Measurements from ENCODE around the gene TIGD7. TPM values are rescaled to one million over a fixed set of nuclear protein-coding genes. Genes with fewer than 3 reads are reported as not detected.
A peak's percentile ranks its signal among the peaks of the same experiment; 100 is the strongest.

Gene TIGD7
- 1 to 10 TPM; 4.8 to 6.7 TPM for total RNA-seq

DNA sequence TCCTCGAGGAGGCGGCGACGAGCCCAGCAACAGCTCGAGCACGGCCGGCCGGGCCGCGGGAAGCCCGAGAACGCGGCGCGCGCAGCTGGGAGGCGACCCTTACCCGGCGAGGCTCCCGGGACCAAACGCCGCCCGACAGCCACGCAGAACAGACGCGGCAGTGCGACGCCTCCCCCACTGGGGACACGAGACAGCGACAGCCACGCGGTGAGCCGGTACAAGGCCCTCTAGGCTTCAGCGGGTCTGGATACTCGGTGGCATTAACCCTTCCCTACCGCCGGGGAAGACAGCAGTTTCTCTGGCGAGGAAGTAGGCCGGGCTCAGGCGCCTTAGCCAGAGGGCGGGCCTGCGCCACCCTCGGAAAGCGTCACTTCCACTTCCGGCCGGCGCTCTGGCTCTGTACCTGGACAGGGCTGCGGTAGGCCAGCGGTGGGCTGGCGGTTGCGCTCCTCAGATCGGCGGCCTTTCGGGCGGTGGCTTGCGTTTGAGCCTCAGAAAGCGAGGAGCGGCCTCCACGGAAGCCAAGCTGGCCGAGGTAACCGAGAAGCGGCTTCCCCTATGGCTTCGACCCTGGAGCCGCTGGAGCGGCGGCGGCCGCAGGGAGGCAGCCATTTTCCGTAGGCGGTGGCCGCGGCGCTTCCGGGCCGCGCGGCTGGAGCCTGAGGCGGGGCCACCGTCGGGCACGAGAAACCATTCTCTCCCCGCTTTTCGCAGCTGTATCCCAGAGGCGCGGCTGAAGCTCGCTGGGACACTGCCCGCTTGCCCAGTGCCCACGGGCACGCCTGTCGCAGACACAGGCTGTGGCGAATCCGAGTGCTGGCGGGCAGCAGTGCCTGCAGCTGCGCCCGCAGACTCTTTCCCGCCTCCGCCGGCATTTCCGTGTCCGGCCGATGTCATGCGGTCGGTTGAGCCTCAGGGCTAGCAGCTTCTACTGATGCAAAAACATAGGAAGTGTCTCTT, at the start of gene TIGD7, which contains the start of gene ZNF75A:
TIGD7 (minus strand) TSS at position 322 of the 960 bp plus-strand sequence. CDS start 4,816 bp downstream, outside the sequence.
ZNF75A (plus strand) TSS at position 389 of the 960 bp plus-strand sequence. CDS start 2,932 bp downstream, outside the sequence.
- ATAC-seq (peak; percentile 98), DNase-seq (peak; percentile 90)
- peak within 1 kb of the TSS; percentile 71 for H3K4me3 Mint-ChIP-seq
- H3K9me3 Mint-ChIP-seq (ENCODE audit: low read depth): peaks cover 31% of the 10 kb centered on the region
- peak within 1 kb of the TSS; percentile 90 for H3K27ac Mint-ChIP-seq
- peaks cover 81% of the 10 kb centered on the region for H3K36me3 Mint-ChIP-seq
- CTCF ChIA-PET: interaction anchor here (0.6 to 1.9 kb wide), 11 partner anchors 8 to 196 kb away, joined by 3 to 5 read pairs (median 4); partner anchors contain the start of genes ZNF174, ZNF200 and ZSCAN32
- no peaks in the 10 kb centered on the region for H3K27me3 Mint-ChIP-seq
- peaks cover 19% of the 10 kb centered on the region for H3K4me1 Mint-ChIP-seq

DNA sequence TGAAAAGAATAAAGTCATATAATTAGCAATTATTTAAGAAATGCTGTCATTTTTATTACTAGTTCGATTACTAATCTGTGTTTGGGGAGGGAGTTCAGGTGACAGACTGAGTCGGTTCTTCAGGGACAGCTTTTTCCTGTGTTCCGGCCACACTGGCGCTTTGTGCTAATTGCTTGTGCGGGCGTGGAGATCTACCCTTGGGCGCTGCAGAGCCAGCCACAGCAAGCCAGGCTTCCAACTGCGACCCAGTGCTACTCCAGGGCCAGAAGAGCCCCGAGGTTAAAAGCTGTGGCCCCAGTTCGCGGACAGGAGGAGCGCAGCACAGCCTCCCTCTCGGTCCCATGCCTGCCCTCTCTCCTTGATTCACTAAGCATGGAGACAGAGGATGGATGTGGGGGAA, 43.9 kb upstream of the TIGD7 start:
- Mint-ChIP-seq H3K36me3 (peaks cover 1% of the 10 kb centered on the region), H3K4me3 (no peak overlapping the region), H3K4me1 (peaks cover 2% of the 10 kb centered on the region), H3K27me3 (no peaks in the 10 kb centered on the region), H3K27ac (no peak overlapping the region), H3K9me3 (ENCODE audit: low read depth) (peaks cover 2% of the 10 kb centered on the region)
- ATAC-seq (no peak), DNase-seq (no peak)
- CTCF ChIA-PET: no interaction called here

DNA sequence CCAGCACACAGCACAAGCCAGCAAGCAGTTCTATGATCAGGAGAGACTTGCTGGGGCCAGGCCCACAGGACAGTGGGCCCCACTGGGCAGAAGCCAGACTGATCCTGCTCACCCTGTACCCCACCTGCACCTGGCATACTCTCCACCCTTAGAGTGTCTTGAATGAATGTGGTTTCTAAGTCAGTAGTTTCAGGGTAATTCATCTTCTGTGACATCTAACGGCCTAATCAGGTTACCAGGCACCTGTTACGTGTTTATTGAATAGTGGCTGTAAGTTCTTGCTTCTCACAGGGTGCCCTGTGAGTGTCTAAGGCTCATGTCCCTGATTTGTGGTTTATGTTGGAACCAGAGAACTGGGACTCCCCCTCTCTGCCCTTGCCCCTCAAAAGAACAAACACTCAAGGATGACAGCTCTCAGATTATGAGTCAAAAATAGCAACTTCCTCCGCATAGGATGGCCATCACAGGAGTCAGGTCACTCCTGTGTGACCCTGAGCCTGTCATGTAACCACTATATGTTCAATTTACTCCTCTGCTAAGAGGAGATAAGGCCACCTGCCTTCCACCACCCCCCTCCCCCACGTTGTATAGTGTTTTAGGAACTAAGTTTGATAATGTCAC, 43.4 kb upstream of the TIGD7 start:
- H3K27me3 Mint-ChIP-seq: no peaks in the 10 kb centered on the region
- H3K36me3 Mint-ChIP-seq: peaks cover 1% of the 10 kb centered on the region
- H3K27ac Mint-ChIP-seq: no peak overlapping the region
- CTCF ChIA-PET: no interaction called here
- no peak for ATAC-seq
- no peak overlapping the region for H3K4me3 Mint-ChIP-seq
- DNase-seq: no peak
- H3K4me1 Mint-ChIP-seq: peaks cover 2% of the 10 kb centered on the region
- peaks cover 2% of the 10 kb centered on the region for H3K9me3 Mint-ChIP-seq (ENCODE audit: low read depth)

- Mint-ChIP-seq H3K4me1 (no peaks in the 10 kb centered on the region), H3K27ac (no peak overlapping the region), H3K36me3 (peaks cover 1% of the 10 kb centered on the region), H3K27me3 (no peaks in the 10 kb centered on the region), H3K9me3 (ENCODE audit: low read depth) (peaks cover 2% of the 10 kb centered on the region), H3K4me3 (no peak overlapping the region)
- ATAC-seq: no peak
- CTCF ChIA-PET: no interaction called here
- DNase-seq: no peak
Measured at GRCh38 chr16:3347586-3347985, 42.4 kb upstream of the TIGD7 start.

DNA sequence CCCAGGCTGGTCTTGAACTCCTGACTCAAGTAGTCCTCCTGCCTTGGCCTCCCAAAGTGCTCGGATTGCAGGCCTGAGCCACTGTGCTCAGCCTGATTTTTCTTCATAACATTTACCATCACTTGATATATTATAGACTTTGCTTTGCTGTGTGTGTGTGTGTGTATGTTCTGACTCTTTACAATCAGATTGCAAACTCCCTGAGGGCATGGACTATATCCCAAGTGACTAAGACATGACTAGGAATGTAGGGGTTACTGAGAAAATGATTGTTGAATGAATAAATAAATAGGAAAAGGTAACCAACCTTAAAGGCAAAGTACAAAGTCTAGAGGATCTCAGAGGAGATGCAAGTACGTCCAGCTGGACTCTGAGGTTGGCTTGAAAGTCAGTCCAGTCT, 40.8 kb upstream of the TIGD7 start:
- ATAC-seq: no peak
- Mint-ChIP-seq H3K9me3 (ENCODE audit: low read depth) (peaks cover 4% of the 10 kb centered on the region), H3K4me1 (no peaks in the 10 kb centered on the region), H3K36me3 (peaks cover 1% of the 10 kb centered on the region), H3K27me3 (no peaks in the 10 kb centered on the region), H3K27ac (no peak overlapping the region), H3K4me3 (no peak overlapping the region)
- CTCF ChIA-PET: no interaction called here
- DNase-seq: no peak

DNA sequence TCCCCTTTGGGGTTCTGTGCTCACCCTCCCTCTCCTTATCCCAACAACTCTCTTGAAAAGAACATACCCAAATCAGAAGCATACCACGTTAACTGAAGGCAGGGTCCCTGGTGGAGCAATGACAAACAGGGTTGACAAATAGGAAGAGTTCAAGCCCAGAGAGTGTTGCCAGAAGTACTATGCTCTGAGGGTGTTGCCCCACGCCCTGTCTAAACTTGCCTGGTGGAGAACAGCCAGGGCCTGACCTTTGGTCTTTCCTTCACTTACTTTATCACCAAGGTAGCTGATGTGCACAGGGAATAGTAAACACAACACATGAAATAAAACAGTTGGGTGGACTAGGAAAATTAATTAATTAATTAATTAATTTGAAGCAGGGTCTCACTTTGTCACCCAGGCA, 23.4 kb upstream of the TIGD7 start:
- Mint-ChIP-seq H3K9me3 (ENCODE audit: low read depth) (peaks cover 13% of the 10 kb centered on the region), H3K27me3 (no peaks in the 10 kb centered on the region), H3K4me1 (no peaks in the 10 kb centered on the region), H3K27ac (no peak overlapping the region), H3K4me3 (no peak overlapping the region), H3K36me3 (peaks cover 6% of the 10 kb centered on the region)
- CTCF ChIA-PET: no interaction called here
- ATAC-seq: no peak
- no peak for DNase-seq

- Mint-ChIP-seq H3K27me3 (no peaks in the 10 kb centered on the region), H3K4me3 (no peak overlapping the region), H3K36me3 (peaks cover 4% of the 10 kb centered on the region), H3K9me3 (ENCODE audit: low read depth) (peaks cover 12% of the 10 kb centered on the region), H3K4me1 (no peaks in the 10 kb centered on the region), H3K27ac (no peak overlapping the region)
- no peak for ATAC-seq
- CTCF ChIA-PET: no interaction called here
- no peak for DNase-seq
Measured at GRCh38 chr16:3328104-3328503, 22.9 kb upstream of the TIGD7 start.

DNA sequence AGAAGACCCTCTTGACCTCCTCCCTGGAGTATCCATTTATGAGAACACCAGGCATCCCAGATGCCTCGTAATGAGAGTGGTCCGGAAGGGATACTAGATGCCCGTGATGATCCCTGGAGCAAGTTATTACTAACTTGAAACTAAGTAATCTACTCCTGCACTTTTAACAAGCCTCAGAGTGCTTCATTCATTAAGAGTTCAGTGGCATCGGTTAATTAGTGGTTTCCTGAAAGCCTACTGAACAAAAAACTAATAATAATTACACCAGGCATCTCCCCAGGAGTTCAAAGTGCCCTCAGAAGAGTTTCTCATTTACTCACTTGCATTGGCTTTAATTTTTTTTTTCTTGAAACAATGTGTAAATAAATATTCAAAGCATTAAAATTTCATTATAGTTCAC, 22.3 kb upstream of the TIGD7 start:
- no peaks in the 10 kb centered on the region for H3K4me1 Mint-ChIP-seq
- no peak for DNase-seq
- H3K4me3 Mint-ChIP-seq: no peak overlapping the region
- H3K36me3 Mint-ChIP-seq: peaks cover 3% of the 10 kb centered on the region
- ATAC-seq: no peak
- H3K9me3 Mint-ChIP-seq (ENCODE audit: low read depth): peaks cover 12% of the 10 kb centered on the region
- no peak overlapping the region for H3K27ac Mint-ChIP-seq
- CTCF ChIA-PET: no interaction called here
- no peaks in the 10 kb centered on the region for H3K27me3 Mint-ChIP-seq

DNA sequence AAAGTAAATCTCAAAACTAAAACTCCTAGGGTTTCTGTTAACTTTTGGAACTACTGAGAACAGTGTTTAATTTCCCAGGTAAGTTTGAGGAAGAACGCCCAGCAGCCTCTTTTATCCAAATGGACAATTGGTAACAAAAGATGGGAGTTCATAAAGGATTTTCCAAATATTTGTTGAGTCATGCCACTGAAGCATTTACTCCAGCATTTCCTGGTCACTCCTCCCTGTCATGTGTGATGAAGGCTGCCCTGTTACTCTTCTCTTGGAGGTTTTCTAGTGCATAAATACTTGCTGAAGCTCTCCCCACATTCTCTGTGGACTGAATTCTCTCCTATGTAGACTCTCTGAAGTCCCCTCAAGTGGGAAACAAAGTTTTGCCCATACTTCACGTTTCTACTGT, 16.6 kb upstream of the TIGD7 start:
- Mint-ChIP-seq H3K27me3 (no peaks in the 10 kb centered on the region), H3K4me3 (no peak overlapping the region), H3K4me1 (no peaks in the 10 kb centered on the region), H3K36me3 (peaks cover 37% of the 10 kb centered on the region), H3K27ac (no peak overlapping the region), H3K9me3 (ENCODE audit: low read depth) (peaks cover 42% of the 10 kb centered on the region)
- CTCF ChIA-PET: interaction anchor here (1.2 kb wide), 1 partner anchor 38 kb away, joined by 3 read pairs; no protein-coding TSS in a partner anchor
- no peak for ATAC-seq
- DNase-seq: no peak

DNA sequence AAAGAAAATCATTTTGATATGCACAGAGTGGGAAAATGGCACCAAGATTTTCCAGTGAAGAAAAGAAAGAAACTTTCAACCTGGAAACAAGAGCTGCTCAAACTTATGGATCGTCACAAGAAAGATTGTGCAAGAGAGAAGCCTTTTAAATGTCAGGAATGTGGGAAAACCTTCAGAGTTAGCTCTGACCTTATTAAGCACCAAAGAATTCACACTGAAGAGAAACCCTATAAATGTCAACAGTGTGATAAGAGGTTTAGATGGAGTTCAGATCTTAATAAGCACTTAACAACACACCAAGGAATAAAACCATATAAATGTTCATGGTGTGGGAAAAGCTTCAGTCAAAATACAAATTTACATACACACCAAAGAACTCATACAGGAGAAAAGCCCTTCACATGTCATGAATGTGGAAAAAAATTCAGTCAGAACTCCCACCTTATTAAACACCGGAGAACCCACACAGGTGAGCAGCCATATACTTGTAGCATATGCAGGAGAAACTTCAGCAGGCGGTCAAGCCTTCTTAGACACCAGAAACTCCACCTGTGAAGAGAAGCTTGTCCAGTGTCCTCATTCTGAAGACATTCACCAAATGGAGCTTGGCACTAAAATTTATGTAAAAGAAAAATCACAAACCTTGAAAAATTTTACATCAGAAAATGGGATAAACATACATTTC, 12.2 kb upstream of the TIGD7 start:
- DNase-seq (no peak), ATAC-seq (no peak)
- CTCF ChIA-PET: interaction anchor here (0.7 to 1.5 kb wide), 2 partner anchors 9 to 12 kb away, joined by 3 to 4 read pairs; no protein-coding TSS in a partner anchor
- Mint-ChIP-seq H3K4me1 (no peaks in the 10 kb centered on the region), H3K27me3 (no peaks in the 10 kb centered on the region), H3K4me3 (no peak overlapping the region), H3K9me3 (ENCODE audit: low read depth) (peaks cover 62% of the 10 kb centered on the region), H3K36me3 (peaks cover 79% of the 10 kb centered on the region), H3K27ac (no peak overlapping the region)

DNA sequence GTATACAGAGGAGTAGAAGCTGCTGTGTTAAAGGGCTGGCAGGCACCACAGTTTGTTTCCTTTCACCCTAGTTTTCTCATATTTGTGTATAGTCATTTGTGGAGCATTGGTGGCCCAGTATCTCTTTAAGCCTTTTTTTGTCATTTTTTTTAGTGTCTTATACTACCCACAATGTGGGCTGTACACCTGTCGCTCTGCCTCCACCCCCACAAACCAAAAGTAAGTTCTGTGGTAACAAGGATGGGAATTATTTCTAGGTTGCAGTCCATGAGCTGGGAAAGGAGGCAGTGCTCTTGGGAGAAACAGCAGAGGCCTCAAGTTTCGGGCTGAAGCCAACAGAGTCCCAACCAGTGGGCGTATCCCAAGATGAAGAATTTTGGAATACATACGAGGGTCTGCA, 6.3 kb upstream of the TIGD7 start:
- ATAC-seq: no peak
- Mint-ChIP-seq H3K9me3 (ENCODE audit: low read depth) (peaks cover 45% of the 10 kb centered on the region), H3K27me3 (no peaks in the 10 kb centered on the region), H3K4me3 (no peak overlapping the region), H3K36me3 (peaks cover 97% of the 10 kb centered on the region), H3K4me1 (peaks cover 2% of the 10 kb centered on the region), H3K27ac (no peak overlapping the region)
- DNase-seq: no peak
- CTCF ChIA-PET: no interaction called here

DNA sequence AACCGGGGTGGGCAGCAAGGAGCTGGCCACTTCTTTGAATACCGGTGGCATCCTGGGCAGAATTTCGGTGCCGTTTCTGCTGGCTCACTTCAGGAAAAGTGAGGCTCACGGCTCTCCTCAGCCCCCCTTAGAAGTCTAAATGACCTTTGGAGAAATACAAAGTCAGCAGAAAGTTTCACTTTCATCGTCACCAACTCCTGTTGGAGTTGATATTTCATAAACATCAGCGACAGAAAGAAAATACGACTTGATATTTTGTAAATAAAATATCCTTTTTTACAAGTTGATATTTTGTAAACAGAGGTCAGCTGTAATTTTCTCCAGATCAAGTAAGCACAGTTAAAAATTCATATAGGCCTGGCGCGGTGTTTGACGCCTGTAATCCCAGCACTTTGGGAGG, 848 bp upstream of the TIGD7 start:
- ATAC-seq: no peak
- H3K9me3 Mint-ChIP-seq (ENCODE audit: low read depth): peaks cover 32% of the 10 kb centered on the region
- peaks cover 19% of the 10 kb centered on the region for H3K4me1 Mint-ChIP-seq
- H3K27ac Mint-ChIP-seq: peak overlapping the region; percentile 90
- no peak for DNase-seq
- H3K36me3 Mint-ChIP-seq: peaks cover 81% of the 10 kb centered on the region
- peak overlapping the region; percentile 71 for H3K4me3 Mint-ChIP-seq
- H3K27me3 Mint-ChIP-seq: no peaks in the 10 kb centered on the region
- CTCF ChIA-PET: interaction anchor here (0.6 to 1.9 kb wide), 9 partner anchors 9 to 195 kb away, joined by 3 to 5 read pairs (median 3); partner anchors contain the start of genes ZNF174, ZNF200 and ZSCAN32

DNA sequence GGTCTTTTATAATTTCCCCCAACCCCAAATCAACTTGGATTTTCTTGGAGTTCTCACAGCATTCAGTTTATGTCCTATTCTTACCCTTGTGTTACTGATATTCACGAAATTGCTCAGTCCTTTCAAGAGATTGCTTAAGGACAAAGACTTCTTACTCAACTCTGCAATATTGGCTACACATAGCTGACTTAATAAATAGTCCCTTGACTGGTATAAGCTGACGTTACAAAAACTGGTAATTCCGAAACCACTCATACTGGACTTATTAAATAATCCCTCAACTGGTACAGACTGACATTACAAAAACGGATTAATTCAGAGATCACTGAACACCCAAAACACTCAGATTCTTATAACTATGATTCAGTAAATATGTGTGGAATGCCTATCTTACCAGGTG, 860 bp downstream of the TIGD7 start:
- Mint-ChIP-seq H3K9me3 (ENCODE audit: low read depth) (peaks cover 35% of the 10 kb centered on the region), H3K4me1 (peaks cover 19% of the 10 kb centered on the region), H3K27me3 (no peaks in the 10 kb centered on the region), H3K36me3 (peaks cover 81% of the 10 kb centered on the region), H3K4me3 (peak overlapping the region; percentile 71), H3K27ac (peak overlapping the region; percentile 90)
- ATAC-seq (no peak), DNase-seq (no peak)
- CTCF ChIA-PET: interaction anchor here (0.6 to 1.6 kb wide), 5 partner anchors 18 to 74 kb away, joined by 3 to 4 read pairs (median 4); no protein-coding TSS in a partner anchor
